CD4-positive, alpha-beta T cell (primary cell): ENCODE measurements around the gene CTCFL. TPM values are rescaled to one million over a fixed set of nuclear protein-coding genes. Genes with fewer than 3 reads are reported as not detected.

ENCODE experiments used
- ATAC-seq: fragments of 200-7000 bp; cut with Tn5 transposase; one replicate; pipeline ENCODE4 v1.10.0; 2022; ENCODE audit warnings: mild to moderate bottlenecking; ENCODE audit not compliant: poor library complexity
- CTCF ChIA-PET: fragments of 350-600 bp; sonication (Branson Sonifier 250); formaldehyde crosslinking; loops from one replicate; lab custom pipeline; 2021; ENCODE audit warnings: antibody characterized with exemption, inconsistent platforms; lab: Charles Lee
- POLR2A ChIA-PET: fragments of 350-600 bp; sonication (Branson Sonifier 250); formaldehyde crosslinking; loops from one replicate; lab custom pipeline; 2021; ENCODE audit warnings: antibody characterized with exemption, inconsistent platforms; lab: Charles Lee
- DNase-seq, 14 experiments: peaks; one replicate each; pipeline ENCODE4 v3.0.0-alpha.2; 2013 to 2020; ENCODE audit warnings: mixed read lengths in 2 of 14
- H3K27ac ChIP-seq, 2 donors: one replicate each; pipeline versions ENCODE4 v1.5.1 to v1.7.0; 2013; ENCODE audit warnings: low read length in 2 of 2, low read depth in 1 of 2, mild to moderate bottlenecking in 1 of 2
- H3K27me3 ChIP-seq, 2 experiments: 1 replicate in 1 of 2; 2 replicates in 1 of 2; pipeline versions ENCODE4 v1.6.1 to v1.7.0; 2013; ENCODE audit warnings: low read length in 2 of 2, control low read depth in 1 of 2, mild to moderate bottlenecking in 1 of 2, moderate library complexity in 1 of 2; ENCODE audit not compliant: insufficient read depth in 2 of 2, control insufficient read depth in 1 of 2
- H3K36me3 ChIP-seq: one replicate; pipeline ENCODE4 v1.6.1; 2013; ENCODE audit warnings: low read length, control low read depth; ENCODE audit not compliant: insufficient read depth
- H3K4me1 ChIP-seq: one replicate; pipeline ENCODE4 v1.6.1; 2013; ENCODE audit warnings: low read length, control low read depth; ENCODE audit not compliant: insufficient read depth
- H3K4me3 ChIP-seq: one replicate; pipeline ENCODE4 v1.5.1; 2013; ENCODE audit warnings: mild to moderate bottlenecking, low read length, moderate library complexity
- H3K9me3 ChIP-seq, 2 experiments: 1 replicate in 1 of 2; 2 replicates in 1 of 2; pipeline versions ENCODE4 v1.6.1 to v1.7.0; 2013; ENCODE audit warnings: low read length in 2 of 2, mild to moderate bottlenecking in 2 of 2, control low read depth in 1 of 2, moderate library complexity in 1 of 2; ENCODE audit not compliant: control insufficient read depth in 1 of 2, insufficient read depth in 1 of 2
- H3K27ac Mint-ChIP-seq: one replicate; pipeline ENCODE4 v1.8.0; 2020; ENCODE audit warnings: mixed read lengths
- H3K27me3 Mint-ChIP-seq: one replicate; pipeline ENCODE4 v1.8.0; 2021; ENCODE audit warnings: mixed read lengths
- H3K36me3 Mint-ChIP-seq: one replicate; pipeline ENCODE4 v1.8.0; 2021; ENCODE audit warnings: low read depth, mixed read lengths
- H3K4me1 Mint-ChIP-seq: one replicate; pipeline ENCODE4 v1.8.0; 2021; ENCODE audit warnings: low read depth, mixed read lengths
- H3K4me3 Mint-ChIP-seq: one replicate; pipeline ENCODE4 v1.8.0; 2020; ENCODE audit warnings: mild to moderate bottlenecking, mixed read lengths
- H3K9me3 Mint-ChIP-seq: one replicate; pipeline ENCODE4 v1.8.0; 2020; ENCODE audit warnings: mixed read lengths
- CTCF ChIP-seq: fragments of 200-600 bp; IDR thresholded peaks from one replicate; pipeline ENCODE4 v1.8.0; 2022; ENCODE audit warnings: antibody characterized with exemption, mild to moderate bottlenecking
- intact Hi-C, 2 experiments: fragments of 100-400 bp; cut with DNase I in 1 of 2; cut with micrococcal nuclease in 1 of 2; formaldehyde crosslinking; loops; one replicate each; pipeline versions ENCODE4 v1.15.1 to v1.9.0; 2023 to 2025; cut with DNase I, micrococcal nuclease
- total RNA-seq, 174 experiments: library from RNA in 2 of 174; stranded (reverse) in 2 of 174; gene quantifications; one replicate each; pipeline ENCODE4 v1.2.3 and lab custom pipeline; 2021 to 2026

Gene CTCFL
- total RNA-seq, 2 experiments from 2014 or later = not detected

GRCh38 chr20:57480444-57481160, 44.3 kb downstream of the CTCFL start:
- CTCF ChIA-PET = no interaction called here
- Histone ChIP-seq H3K27ac (no peak overlapping the region), H3K4me1 (peaks cover 32% of the 10 kb centered on the region), H3K36me3 (no peaks in the 10 kb centered on the region), H3K4me3 (no peak overlapping the region), H3K9me3 (no peaks in the 10 kb centered on the region), H3K27me3 (no peaks in the 10 kb centered on the region)
- Mint-ChIP-seq H3K36me3 (no peaks in the 10 kb centered on the region), H3K27ac (peak overlapping the region; percentile 79), H3K9me3 (no peaks in the 10 kb centered on the region), H3K4me1 (peaks cover 34% of the 10 kb centered on the region), H3K27me3 (no peaks in the 10 kb centered on the region), H3K4me3 (peak overlapping the region; percentile 48)
- ATAC-seq (peak; percentile 93), DNase-seq (peak in 10 of 14 experiments; percentile 13 to 66 (median 34))
- no peak for TF ChIP-seq CTCF
- intact Hi-C loops = no loop called here
- POLR2A ChIA-PET = interaction anchor here (1.5 to 2.4 kb wide), 2 partner anchors 47 to 82 kb away, joined by 7 to 13 read pairs; no protein-coding TSS in a partner anchor

- no peak overlapping the region for H3K27ac ChIP-seq
- no peaks in the 10 kb centered on the region for H3K9me3 Mint-ChIP-seq
- H3K9me3 ChIP-seq = no peaks in the 10 kb centered on the region
- intact Hi-C loops = no loop called here
- no peak overlapping the region for H3K27ac Mint-ChIP-seq
- H3K27me3 ChIP-seq = no peaks in the 10 kb centered on the region
- no peak for TF ChIP-seq CTCF
- peaks cover 41% of the 10 kb centered on the region for H3K4me1 ChIP-seq
- ChIA-PET POLR2A (no interaction called here), CTCF (no interaction called here)
- peak in 1 of 14 experiments; percentile 23 for DNase-seq
- no peak for ATAC-seq
- H3K4me1 Mint-ChIP-seq = peaks cover 43% of the 10 kb centered on the region
- no peaks in the 10 kb centered on the region for H3K27me3 Mint-ChIP-seq
- no peaks in the 10 kb centered on the region for H3K36me3 Mint-ChIP-seq
- H3K4me3 Mint-ChIP-seq = no peak overlapping the region
- no peak overlapping the region for H3K4me3 ChIP-seq
- H3K36me3 ChIP-seq = no peaks in the 10 kb centered on the region
Measured at GRCh38 chr20:57479196-57479595, 45.7 kb downstream of the CTCFL start.

- no peaks in the 10 kb centered on the region for H3K36me3 ChIP-seq
- H3K9me3 ChIP-seq = no peaks in the 10 kb centered on the region
- no peak for ATAC-seq
- H3K27ac ChIP-seq = no peak overlapping the region
- peaks cover 52% of the 10 kb centered on the region for H3K4me1 ChIP-seq
- H3K36me3 Mint-ChIP-seq = no peaks in the 10 kb centered on the region
- peaks cover 50% of the 10 kb centered on the region for H3K4me1 Mint-ChIP-seq
- no peak overlapping the region for H3K4me3 Mint-ChIP-seq
- no peaks in the 10 kb centered on the region for H3K9me3 Mint-ChIP-seq
- no peak overlapping the region for H3K27ac Mint-ChIP-seq
- H3K4me3 ChIP-seq = no peak overlapping the region
- H3K27me3 ChIP-seq = no peaks in the 10 kb centered on the region
- DNase-seq = no peak
- H3K27me3 Mint-ChIP-seq = no peaks in the 10 kb centered on the region
- no peak for TF ChIP-seq CTCF
- ChIA-PET CTCF (no interaction called here), POLR2A (no interaction called here)
- intact Hi-C loops = no loop called here
Measured at GRCh38 chr20:57478176-57478575, 46.8 kb downstream of the CTCFL start.
